ENCODE results near the gene LRRC56. TPM values are rescaled to one million over a fixed set of nuclear protein-coding genes. Genes with fewer than 3 reads are reported as not detected.
A peak's percentile ranks its signal among the peaks of the same experiment; 100 is the strongest.

LRRC56 gene
- total and polyA plus RNA-seq, 2 of the 13 experiments (the other 11 are each of a cell fraction or from before 2014, with no cell fraction given): 0.11 to 0.29 TPM

- TF ChIP-seq HDAC2 (CRISPR knock-in tag; IDR thresholded peaks at IDR 0.05) (peak; percentile 48; the same call in 1 of the 2 replicates), ZNF546 (CRISPR knock-in tag; conservative IDR thresholded peaks at IDR 0.05) (0 out of 2 replicates have a peak, but pooled peaks have one; percentile 39), ZFX (CRISPR knock-in tag; IDR thresholded peaks at IDR 0.05; ENCODE audit: low read depth) (peak; percentile 27; the same call in 1 of the 2 replicates), SAP130 (CRISPR knock-in tag; IDR thresholded peaks at IDR 0.05; ENCODE audit: low read depth) (peak; percentile 61), GATAD2A (CRISPR knock-in tag; IDR thresholded peaks at IDR 0.05) (0 out of 2 replicates have a peak, but pooled peaks have one; percentile 31), HOXA3 (CRISPR knock-in tag; IDR thresholded peaks at IDR 0.05) (0 out of 2 replicates have a peak, but pooled peaks have one; percentile 46), ZNF205 (CRISPR knock-in tag; IDR thresholded peaks at IDR 0.05) (peak; percentile 31; the same call in 1 of the 2 replicates), HDAC1 (CRISPR knock-in tag; IDR thresholded peaks at IDR 0.05) (peak; percentile 43; the same call in 1 of the 2 replicates), ZNF687 (CRISPR knock-in tag; IDR thresholded peaks at IDR 0.05) (peak; percentile 59), HMGXB4 (CRISPR knock-in tag; IDR thresholded peaks at IDR 0.05; ENCODE audit: borderline replicate concordance in 1 of 2, low read depth in 1 of 2) (peak; percentile 35 to 47; a peak in 2 of 4 replicates), IKZF4 (CRISPR knock-in tag; IDR thresholded peaks at IDR 0.05; ENCODE audit: borderline replicate concordance, low read depth, not compliant biosample characterization) (no peak), ZNF746 (CRISPR knock-in tag; IDR thresholded peaks at IDR 0.05) (0 out of 2 replicates have a peak, but pooled peaks have one; percentile 15), MXD4 (CRISPR knock-in tag; IDR thresholded peaks at IDR 0.05) (peak; percentile 44; the same call in 1 of the 2 replicates)
Measured at GRCh38 chr11:554428-555226, 17.3 kb downstream of the LRRC56 start (continued).
